Uterus (tissue), 2 donors: ENCODE measurements around the gene TIMP3.

Source experiments
- POLR2A ChIP-seq, 2 donors: fragments of 450-650 bp; IDR thresholded peaks; one replicate each; pipeline ENCODE4 v1.6.1; 2016; ENCODE audit warnings: antibody characterized with exemption in 2 of 2, mild to moderate bottlenecking in 1 of 2, moderate library complexity in 1 of 2
- TF ChIP-seq, protein P1 (sequence below), 4 experiments: fragments of 200-600 bp in 2 of 4; fragments of 450-650 bp in 2 of 4; sonication (generic) in 2 of 4; IDR thresholded peaks; one replicate each; pipeline ENCODE4 v1.5.1; 2016 to 2019; ENCODE audit warnings: antibody characterized with exemption in 4 of 4, mild to moderate bottlenecking in 2 of 4, moderate library complexity in 1 of 4

DNA sequence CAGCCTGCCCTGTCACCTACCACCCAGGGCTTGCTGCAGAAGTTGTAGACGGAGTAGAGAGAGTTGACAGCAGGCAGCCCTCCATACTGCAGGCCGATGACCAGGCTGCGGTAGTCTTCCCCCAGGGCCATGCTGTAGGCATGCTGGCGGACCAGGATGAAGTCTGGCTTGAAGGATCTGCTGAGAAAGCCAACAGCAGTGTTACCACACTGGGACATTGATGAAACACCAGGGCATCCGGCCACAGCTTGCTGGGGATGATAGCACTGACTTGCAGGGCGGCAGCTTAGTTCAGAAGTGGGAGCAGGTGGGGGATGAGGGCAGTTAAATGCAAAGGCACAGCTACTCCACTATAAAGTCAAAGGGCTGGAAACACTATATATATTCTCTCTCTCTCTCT lies 67.4 kb downstream of the TIMP3 start:
- TF ChIP-seq, protein P1, sequence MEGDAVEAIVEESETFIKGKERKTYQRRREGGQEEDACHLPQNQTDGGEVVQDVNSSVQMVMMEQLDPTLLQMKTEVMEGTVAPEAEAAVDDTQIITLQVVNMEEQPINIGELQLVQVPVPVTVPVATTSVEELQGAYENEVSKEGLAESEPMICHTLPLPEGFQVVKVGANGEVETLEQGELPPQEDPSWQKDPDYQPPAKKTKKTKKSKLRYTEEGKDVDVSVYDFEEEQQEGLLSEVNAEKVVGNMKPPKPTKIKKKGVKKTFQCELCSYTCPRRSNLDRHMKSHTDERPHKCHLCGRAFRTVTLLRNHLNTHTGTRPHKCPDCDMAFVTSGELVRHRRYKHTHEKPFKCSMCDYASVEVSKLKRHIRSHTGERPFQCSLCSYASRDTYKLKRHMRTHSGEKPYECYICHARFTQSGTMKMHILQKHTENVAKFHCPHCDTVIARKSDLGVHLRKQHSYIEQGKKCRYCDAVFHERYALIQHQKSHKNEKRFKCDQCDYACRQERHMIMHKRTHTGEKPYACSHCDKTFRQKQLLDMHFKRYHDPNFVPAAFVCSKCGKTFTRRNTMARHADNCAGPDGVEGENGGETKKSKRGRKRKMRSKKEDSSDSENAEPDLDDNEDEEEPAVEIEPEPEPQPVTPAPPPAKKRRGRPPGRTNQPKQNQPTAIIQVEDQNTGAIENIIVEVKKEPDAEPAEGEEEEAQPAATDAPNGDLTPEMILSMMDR (IDR thresholded peaks at IDR 0.05) = no peak
- no peak for TF ChIP-seq POLR2A (IDR thresholded peaks at IDR 0.05)
